Neural progenitor cell (in vitro differentiated cells): ENCODE results near the gene ABHD12.

Experiments
- EZH2 ChIP-seq: fragments of 200-600 bp; sonication (generic); IDR thresholded peaks from 2 replicates; pipeline ENCODE4 v1.6.1; 2017; ENCODE audit warnings: antibody characterized with exemption, mild to moderate bottlenecking, moderate library complexity
- TF ChIP-seq, protein P1 (sequence below): fragments of 200-600 bp; sonication (generic); IDR thresholded peaks from 2 replicates; pipeline ENCODE4 v1.5.1; 2017; ENCODE audit warnings: antibody characterized with exemption, mild to moderate bottlenecking

DNA sequence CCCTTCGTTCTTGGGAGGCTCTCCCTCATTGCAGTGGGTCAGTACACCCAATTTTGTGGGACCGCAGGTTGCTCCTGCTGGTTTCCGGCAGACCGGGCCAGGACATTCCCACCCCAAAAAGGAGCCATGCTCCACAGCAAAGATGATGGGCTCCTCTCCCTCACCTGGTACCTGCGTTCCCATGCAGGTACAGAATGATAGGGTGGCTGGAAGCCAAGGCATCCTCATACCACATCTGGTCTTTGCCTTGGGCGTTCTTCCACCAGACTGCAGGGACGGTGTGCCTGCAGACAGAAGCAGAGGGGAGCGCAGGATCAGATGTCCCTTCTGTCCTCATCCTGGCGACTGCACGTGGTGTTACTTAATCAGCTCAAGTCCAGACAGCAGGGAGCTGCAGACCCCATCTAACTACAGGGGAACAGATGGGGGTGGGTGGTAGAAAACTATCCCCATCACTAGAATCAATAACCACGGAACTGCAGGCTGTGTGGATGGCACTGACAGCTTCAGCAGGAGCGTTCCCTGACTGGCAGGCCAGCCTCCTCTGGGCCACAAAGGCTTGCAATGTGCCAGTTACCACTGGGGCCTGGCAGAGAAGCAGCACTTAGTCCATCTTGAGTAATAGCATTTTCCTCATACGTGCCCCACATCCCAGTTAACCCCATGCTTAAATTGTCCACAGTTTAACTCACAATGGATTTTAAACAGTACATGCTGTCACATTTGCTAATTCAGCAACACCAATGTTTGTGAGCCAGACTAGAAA, 70.4 kb downstream of the ABHD12 start:
- TF ChIP-seq, protein P1, sequence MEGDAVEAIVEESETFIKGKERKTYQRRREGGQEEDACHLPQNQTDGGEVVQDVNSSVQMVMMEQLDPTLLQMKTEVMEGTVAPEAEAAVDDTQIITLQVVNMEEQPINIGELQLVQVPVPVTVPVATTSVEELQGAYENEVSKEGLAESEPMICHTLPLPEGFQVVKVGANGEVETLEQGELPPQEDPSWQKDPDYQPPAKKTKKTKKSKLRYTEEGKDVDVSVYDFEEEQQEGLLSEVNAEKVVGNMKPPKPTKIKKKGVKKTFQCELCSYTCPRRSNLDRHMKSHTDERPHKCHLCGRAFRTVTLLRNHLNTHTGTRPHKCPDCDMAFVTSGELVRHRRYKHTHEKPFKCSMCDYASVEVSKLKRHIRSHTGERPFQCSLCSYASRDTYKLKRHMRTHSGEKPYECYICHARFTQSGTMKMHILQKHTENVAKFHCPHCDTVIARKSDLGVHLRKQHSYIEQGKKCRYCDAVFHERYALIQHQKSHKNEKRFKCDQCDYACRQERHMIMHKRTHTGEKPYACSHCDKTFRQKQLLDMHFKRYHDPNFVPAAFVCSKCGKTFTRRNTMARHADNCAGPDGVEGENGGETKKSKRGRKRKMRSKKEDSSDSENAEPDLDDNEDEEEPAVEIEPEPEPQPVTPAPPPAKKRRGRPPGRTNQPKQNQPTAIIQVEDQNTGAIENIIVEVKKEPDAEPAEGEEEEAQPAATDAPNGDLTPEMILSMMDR, result no peak
- no peak for TF ChIP-seq EZH2
